NCI-H2107 treated with DMSO at 0.1 percent for 48 hours (cell line): ENCODE data around the gene C5orf63.
"Not testable (repeated sequence)": the region's sequence is repeated elsewhere in the genome, so short reads cannot be mapped to it uniquely, and the experiment has no call there.

Source experiments
- DNase-seq: peaks from one replicate; lab custom pipeline; 2025; ENCODE audit not compliant: unreplicated experiment; lab: John Stamatoyannopoulos, UW

Gene C5orf63

GRCh38 chr5:127038550-127038949 lies 34.8 kb downstream of the C5orf63 start:
- no peak for DNase-seq

- no peak for DNase-seq
Measured at GRCh38 chr5:127031863-127032232, 41.5 kb downstream of the C5orf63 start.

- DNase-seq: no peak
Measured at GRCh38 chr5:127031147-127031862, 42.0 kb downstream of the C5orf63 start.

GRCh38 chr5:127030259-127031146 lies 42.8 kb downstream of the C5orf63 start, which contains the start of gene MARCHF3:
MARCHF3 (minus strand) TSS chr5:127030558; CDS start chr5:126918171, 112,387 bp downstream.
- peak; percentile 68 for DNase-seq

GRCh38 chr5:127029581-127030258 lies 43.6 kb downstream of the C5orf63 start:
- DNase-seq: peak; percentile 66

GRCh38 chr5:127028822-127029457 lies 44.4 kb downstream of the C5orf63 start:
- no peak for DNase-seq

GRCh38 chr5:127027539-127027938 lies 45.8 kb downstream of the C5orf63 start:
- no peak for DNase-seq

GRCh38 chr5:127026166-127026565 lies 47.1 kb downstream of the C5orf63 start:
- DNase-seq: no peak

- DNase-seq: no peak
Measured at GRCh38 chr5:127025467-127025866, 47.8 kb downstream of the C5orf63 start.

- DNase-seq: no peak
Measured at GRCh38 chr5:127024821-127025220, 48.5 kb downstream of the C5orf63 start.

GRCh38 chr5:127023552-127024191 lies 49.6 kb downstream of the C5orf63 start:
- DNase-seq: not testable (repeated sequence)

GRCh38 chr5:127022846-127023245 lies 50.5 kb downstream of the C5orf63 start:
- DNase-seq: no peak

GRCh38 chr5:127019928-127020327 lies 53.4 kb downstream of the C5orf63 start:
- no peak for DNase-seq

GRCh38 chr5:127016722-127017121 lies 56.6 kb downstream of the C5orf63 start:
- not testable (repeated sequence) for DNase-seq

- DNase-seq: no peak
Measured at GRCh38 chr5:127015716-127016115, 57.6 kb downstream of the C5orf63 start.

- DNase-seq: no peak
Measured at GRCh38 chr5:127014573-127014972, 58.7 kb downstream of the C5orf63 start.

GRCh38 chr5:127013407-127013806 lies 59.9 kb downstream of the C5orf63 start:
- no peak for DNase-seq

GRCh38 chr5:127012916-127013315 lies 60.4 kb downstream of the C5orf63 start:
- no peak for DNase-seq

- DNase-seq: no peak
Measured at GRCh38 chr5:127011961-127012644, 61.2 kb downstream of the C5orf63 start.

- DNase-seq: no peak
Measured at GRCh38 chr5:127011153-127011552, 62.1 kb downstream of the C5orf63 start.
